ENCODE results near the gene FOXP1. TPM values are rescaled to one million over a fixed set of nuclear protein-coding genes. Genes with fewer than 3 reads are reported as not detected.
A peak's percentile ranks its signal among the peaks of the same experiment; 100 is the strongest.

Gene FOXP1
- total RNA-seq, 2 experiments from 2014 or later: 178 TPM

DNA sequence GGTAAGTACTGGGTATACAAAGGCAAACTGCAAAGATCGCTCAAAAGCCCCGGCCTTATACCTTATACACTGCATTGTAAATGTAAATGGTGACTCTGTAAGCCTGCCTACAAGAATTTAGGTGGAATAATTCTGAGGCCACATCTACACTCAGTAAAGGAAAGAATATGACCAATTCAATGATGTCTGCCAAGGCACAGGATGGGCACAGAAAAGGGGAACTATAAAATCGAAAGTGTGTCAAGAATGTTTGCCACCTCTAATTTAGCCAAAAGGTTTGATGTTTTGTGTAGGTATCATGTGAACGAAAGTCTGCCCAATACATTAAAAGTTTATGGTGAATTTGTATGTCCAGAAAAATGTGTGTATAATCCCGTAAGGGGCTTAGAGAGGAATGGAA lies 96.1 kb downstream of the FOXP1 start:
- POLR2A ChIA-PET: interaction anchor here (0.9 to 5.1 kb wide), 5 partner anchors 9 to 95 kb away, joined by 3 to 54 read pairs (median 4); partner anchors contain the start of gene FOXP1
- Mint-ChIP-seq H3K36me3 (peaks cover 22% of the 10 kb centered on the region), H3K9me3 (peaks cover 3% of the 10 kb centered on the region), H3K27ac (peak overlapping the region; percentile 92), H3K4me3 (peak overlapping the region; percentile 77), H3K4me1 (peaks cover 74% of the 10 kb centered on the region), H3K27me3 (no peaks in the 10 kb centered on the region)
- DNase-seq (no peak), ATAC-seq (ENCODE audit: low read depth) (peak; percentile 12)

GRCh38 chr3:71486831-71487230 lies 96.7 kb downstream of the FOXP1 start:
- DNase-seq (no peak), ATAC-seq (ENCODE audit: low read depth) (peak; percentile 69)
- H3K9me3 Mint-ChIP-seq: peaks cover 3% of the 10 kb centered on the region
- H3K36me3 Mint-ChIP-seq: peaks cover 22% of the 10 kb centered on the region
- H3K4me1 Mint-ChIP-seq: peaks cover 75% of the 10 kb centered on the region
- H3K27me3 Mint-ChIP-seq: no peaks in the 10 kb centered on the region
- peak overlapping the region; percentile 92 for H3K27ac Mint-ChIP-seq
- POLR2A ChIA-PET: interaction anchor here (0.9 to 2.9 kb wide), 8 partner anchors 9 to 102 kb away, joined by 3 to 14 read pairs (median 4); no protein-coding TSS in a partner anchor
- peak overlapping the region; percentile 77 for H3K4me3 Mint-ChIP-seq

GRCh38 chr3:71485896-71486295 lies 97.6 kb downstream of the FOXP1 start:
- POLR2A ChIA-PET: interaction anchor here (0.7 to 2.9 kb wide), 9 partner anchors 10 to 101 kb away, joined by 3 to 14 read pairs (median 4); no protein-coding TSS in a partner anchor
- peaks cover 76% of the 10 kb centered on the region for H3K4me1 Mint-ChIP-seq
- H3K9me3 Mint-ChIP-seq: no peaks in the 10 kb centered on the region
- peak overlapping the region; percentile 77 for H3K4me3 Mint-ChIP-seq
- ATAC-seq (ENCODE audit: low read depth): no peak
- H3K27me3 Mint-ChIP-seq: no peaks in the 10 kb centered on the region
- peaks cover 18% of the 10 kb centered on the region for H3K36me3 Mint-ChIP-seq
- peak overlapping the region; percentile 92 for H3K27ac Mint-ChIP-seq
- DNase-seq: no peak

DNA sequence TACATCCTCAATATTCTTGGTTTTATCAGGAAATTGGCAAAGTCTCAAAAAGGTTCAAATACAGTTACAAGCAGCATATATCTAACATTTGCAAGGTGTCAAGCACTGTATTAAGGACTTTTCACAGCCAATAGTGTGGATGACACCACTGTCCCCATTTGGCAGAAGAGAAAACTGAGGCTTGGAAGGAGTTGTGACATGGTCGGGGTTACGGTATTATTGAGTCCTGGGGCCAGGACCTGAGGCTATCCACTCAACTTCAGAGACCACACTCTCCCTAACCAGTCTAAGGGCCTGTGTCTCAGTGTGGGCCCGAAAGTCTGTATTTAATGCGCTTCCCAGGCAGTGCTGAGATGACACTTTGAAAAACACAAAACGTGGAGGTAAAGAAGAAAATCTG lies 99.1 kb downstream of the FOXP1 start:
- DNase-seq (no peak), ATAC-seq (ENCODE audit: low read depth) (no peak)
- H3K4me3 Mint-ChIP-seq: no peak overlapping the region
- H3K27me3 Mint-ChIP-seq: no peaks in the 10 kb centered on the region
- peaks cover 77% of the 10 kb centered on the region for H3K4me1 Mint-ChIP-seq
- H3K36me3 Mint-ChIP-seq: peaks cover 16% of the 10 kb centered on the region
- peak overlapping the region; percentile 35 for H3K27ac Mint-ChIP-seq
- H3K9me3 Mint-ChIP-seq: no peaks in the 10 kb centered on the region
- POLR2A ChIA-PET: interaction anchor here (0.8 to 2.9 kb wide), 2 partner anchors 11 to 67 kb away, joined by 4 to 14 read pairs; no protein-coding TSS in a partner anchor

- H3K27me3 Mint-ChIP-seq: no peaks in the 10 kb centered on the region
Measured at GRCh38 chr3:71484047-71484446, 99.5 kb downstream of the FOXP1 start.

DNA sequence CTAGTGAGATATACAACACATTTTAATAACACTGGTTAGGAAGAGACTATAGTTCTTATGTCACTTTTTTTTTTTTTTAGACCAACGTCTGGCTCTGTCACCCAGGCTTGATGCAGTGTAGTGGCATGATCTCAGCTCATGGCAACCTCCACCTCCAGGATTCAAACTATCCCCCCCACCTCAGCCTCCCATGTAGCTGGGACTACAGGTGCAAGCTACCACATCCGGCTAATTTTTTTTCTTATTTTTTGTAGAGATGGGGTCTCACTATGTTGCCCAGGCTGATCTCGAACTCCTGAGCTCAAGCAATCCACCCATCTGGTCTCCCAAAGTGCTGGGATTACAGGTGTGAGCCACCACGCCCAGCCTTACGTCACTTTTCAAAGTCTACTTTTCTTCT lies 100.8 kb downstream of the FOXP1 start:
- no peak for ATAC-seq (ENCODE audit: low read depth)
- Mint-ChIP-seq H3K36me3 (peaks cover 19% of the 10 kb centered on the region), H3K27ac (peak overlapping the region; percentile 49), H3K4me3 (no peak overlapping the region), H3K9me3 (no peaks in the 10 kb centered on the region), H3K27me3 (no peaks in the 10 kb centered on the region), H3K4me1 (peaks cover 75% of the 10 kb centered on the region)
- DNase-seq: no peak
- POLR2A ChIA-PET: interaction anchor here (0.7 to 1.3 kb wide), 3 partner anchors 17 to 42 kb away, joined by 3 to 5 read pairs (median 3); no protein-coding TSS in a partner anchor

More at GRCh38 chr3:71484047-71484446, 99.5 kb downstream of the FOXP1 start:
- no peak for DNase-seq
- no peak for ATAC-seq (ENCODE audit: low read depth)
- Mint-ChIP-seq H3K9me3 (no peaks in the 10 kb centered on the region), H3K4me3 (no peak overlapping the region), H3K36me3 (peaks cover 16% of the 10 kb centered on the region), H3K27ac (peak overlapping the region; percentile 65), H3K4me1 (peaks cover 74% of the 10 kb centered on the region)
- POLR2A ChIA-PET: interaction anchor here (0.8 kb wide), 1 partner anchor 67 kb away, joined by 4 read pairs; no protein-coding TSS in a partner anchor

GRCh38 chr3:71478568-71478967 lies 105.0 kb downstream of the FOXP1 start:
- Mint-ChIP-seq H3K4me1 (peaks cover 55% of the 10 kb centered on the region), H3K9me3 (peaks cover 6% of the 10 kb centered on the region), H3K27ac (peak overlapping the region; percentile 32)

DNA sequence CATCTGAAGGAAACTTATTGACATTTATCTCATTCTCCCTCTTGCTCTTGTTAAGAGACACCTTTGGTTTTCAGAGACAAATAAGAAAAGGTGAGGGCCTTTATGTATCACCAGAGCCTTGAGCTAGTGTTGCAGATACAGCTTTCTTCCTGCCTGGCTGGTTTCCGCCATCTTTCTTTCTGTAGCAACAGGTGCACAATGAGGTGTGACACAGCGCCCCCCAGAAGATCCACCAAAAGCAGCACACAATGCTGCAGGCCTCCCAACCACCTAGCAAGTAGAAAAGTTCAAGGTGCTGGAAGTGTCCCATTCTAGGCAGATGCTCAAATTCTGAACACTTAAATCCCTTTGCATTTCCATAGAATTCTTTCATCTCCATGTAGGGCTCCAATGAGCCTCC lies 106.6 kb downstream of the FOXP1 start:
- H3K36me3 Mint-ChIP-seq: peaks cover 54% of the 10 kb centered on the region
- H3K27ac Mint-ChIP-seq: no peak overlapping the region
- H3K4me1 Mint-ChIP-seq: peaks cover 45% of the 10 kb centered on the region
- POLR2A ChIA-PET: interaction anchor here (0.5 kb wide), 1 partner anchor 215 kb away, joined by 3 read pairs; no protein-coding TSS in a partner anchor
- DNase-seq: no peak
- H3K4me3 Mint-ChIP-seq: no peak overlapping the region
- H3K9me3 Mint-ChIP-seq: peaks cover 6% of the 10 kb centered on the region
- H3K27me3 Mint-ChIP-seq: no peaks in the 10 kb centered on the region
- ATAC-seq (ENCODE audit: low read depth): no peak

More at GRCh38 chr3:71478568-71478967, 105.0 kb downstream of the FOXP1 start:
- no peak overlapping the region for H3K4me3 Mint-ChIP-seq
- DNase-seq: no peak
- peaks cover 41% of the 10 kb centered on the region for H3K36me3 Mint-ChIP-seq
- ATAC-seq (ENCODE audit: low read depth): peak; percentile 80
- H3K27me3 Mint-ChIP-seq: no peaks in the 10 kb centered on the region
- POLR2A ChIA-PET: no interaction called here

DNA sequence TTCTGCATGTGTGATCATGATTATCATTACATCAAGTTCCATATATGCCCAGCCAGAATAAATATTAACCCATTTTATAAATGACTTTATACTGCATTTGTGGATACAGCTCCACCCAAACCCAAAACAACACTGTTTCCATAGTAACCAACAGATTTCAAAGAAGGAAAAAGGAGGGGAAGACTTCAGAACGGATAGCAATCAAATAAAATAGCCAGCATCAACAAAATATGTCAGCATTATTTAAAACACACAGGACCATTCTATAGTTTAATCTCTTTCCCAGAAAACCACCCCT lies 114.4 kb downstream of the FOXP1 start:
- Mint-ChIP-seq H3K4me3 (no peak overlapping the region), H3K36me3 (peaks cover 46% of the 10 kb centered on the region)

GRCh38 chr3:71468311-71469137 lies 115.0 kb downstream of the FOXP1 start:
- Mint-ChIP-seq H3K4me1 (peaks cover 14% of the 10 kb centered on the region), H3K36me3 (peaks cover 45% of the 10 kb centered on the region), H3K27me3 (no peaks in the 10 kb centered on the region), H3K4me3 (no peak overlapping the region), H3K27ac (no peak overlapping the region), H3K9me3 (no peaks in the 10 kb centered on the region)
- POLR2A ChIA-PET: no interaction called here
- DNase-seq (no peak), ATAC-seq (ENCODE audit: low read depth) (no peak)

More for the DNA sequence above, 114.4 kb downstream of the FOXP1 start:
- Mint-ChIP-seq H3K27ac (no peak overlapping the region), H3K27me3 (no peaks in the 10 kb centered on the region), H3K4me1 (peaks cover 12% of the 10 kb centered on the region), H3K9me3 (no peaks in the 10 kb centered on the region)
- POLR2A ChIA-PET: no interaction called here
- ATAC-seq (ENCODE audit: low read depth) (no peak), DNase-seq (no peak)

GRCh38 chr3:71466483-71466882 lies 117.0 kb downstream of the FOXP1 start:
- H3K4me3 Mint-ChIP-seq: no peak overlapping the region
- ATAC-seq (ENCODE audit: low read depth) (no peak), DNase-seq (no peak)
- H3K27me3 Mint-ChIP-seq: no peaks in the 10 kb centered on the region
- H3K27ac Mint-ChIP-seq: no peak overlapping the region
- peaks cover 39% of the 10 kb centered on the region for H3K36me3 Mint-ChIP-seq
- POLR2A ChIA-PET: interaction anchor here (1.1 to 1.3 kb wide), 2 partner anchors 17 to 22 kb away, joined by 3 read pairs; no protein-coding TSS in a partner anchor
- H3K9me3 Mint-ChIP-seq: no peaks in the 10 kb centered on the region
- peaks cover 22% of the 10 kb centered on the region for H3K4me1 Mint-ChIP-seq

- H3K27ac Mint-ChIP-seq: peak overlapping the region; percentile 49
- H3K4me1 Mint-ChIP-seq: peaks cover 30% of the 10 kb centered on the region
- ATAC-seq (ENCODE audit: low read depth): no peak
- DNase-seq: no peak
- no peaks in the 10 kb centered on the region for H3K27me3 Mint-ChIP-seq
- no peak overlapping the region for H3K4me3 Mint-ChIP-seq
- POLR2A ChIA-PET: interaction anchor here (1.1 to 1.3 kb wide), 2 partner anchors 18 to 23 kb away, joined by 3 read pairs; no protein-coding TSS in a partner anchor
- no peaks in the 10 kb centered on the region for H3K9me3 Mint-ChIP-seq
- peaks cover 45% of the 10 kb centered on the region for H3K36me3 Mint-ChIP-seq
Measured at GRCh38 chr3:71465371-71466036, 118.0 kb downstream of the FOXP1 start.

- Mint-ChIP-seq H3K27me3 (no peaks in the 10 kb centered on the region), H3K4me1 (peaks cover 30% of the 10 kb centered on the region), H3K36me3 (peaks cover 47% of the 10 kb centered on the region), H3K27ac (no peak overlapping the region), H3K9me3 (no peaks in the 10 kb centered on the region), H3K4me3 (no peak overlapping the region)
- DNase-seq (no peak), ATAC-seq (ENCODE audit: low read depth) (no peak)
- POLR2A ChIA-PET: interaction anchor here (0.7 kb wide), 1 partner anchor 399 kb away, joined by 3 read pairs; no protein-coding TSS in a partner anchor
Measured at GRCh38 chr3:71464613-71465012, 118.9 kb downstream of the FOXP1 start.
